Measurements from ENCODE around the gene C1QTNF4. TPM values are rescaled to one million over a fixed set of nuclear protein-coding genes. Genes with fewer than 3 reads are reported as not detected.

Gene C1QTNF4
- total and polyA plus RNA-seq, 9 of the 15 experiments (the other 6 are each of a cell fraction or from before 2014, with no cell fraction given), result not detected

DNA sequence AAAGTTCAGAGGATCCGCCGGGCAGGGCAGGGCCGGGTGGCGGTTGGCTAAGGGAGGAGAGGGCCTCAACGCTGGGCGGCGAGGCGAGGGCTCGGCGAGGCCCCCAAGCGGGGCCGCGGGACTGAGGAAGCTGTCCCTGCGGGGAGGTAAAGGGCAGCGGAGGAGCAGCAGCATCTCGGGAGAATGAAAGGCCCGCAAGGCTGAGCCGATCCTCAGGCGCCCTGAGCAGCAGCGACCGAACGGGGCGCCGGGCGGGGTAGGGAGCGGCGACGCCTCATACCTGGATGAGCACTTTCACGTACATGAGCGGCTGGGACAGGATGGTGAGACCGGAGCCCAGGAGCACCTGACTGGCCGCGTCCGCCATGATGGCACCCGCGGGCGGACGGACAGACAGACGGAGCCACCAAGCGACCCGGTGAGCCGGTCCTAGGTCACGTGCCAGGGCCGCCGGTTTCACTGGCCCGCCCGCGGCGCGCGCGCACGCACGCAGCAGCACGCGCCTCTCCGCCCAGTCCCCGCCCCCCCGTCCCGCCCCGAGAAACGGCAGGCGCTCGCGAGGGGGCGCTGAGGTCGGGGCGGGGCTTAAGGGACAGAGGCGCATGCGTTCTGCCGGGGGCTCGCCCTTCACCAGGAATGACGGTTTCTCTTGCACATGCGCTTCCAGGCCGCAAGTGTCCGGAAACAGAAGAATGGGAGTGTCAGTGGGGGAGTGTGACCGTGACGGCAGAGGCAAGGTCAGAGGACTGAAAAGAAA lies 48.1 kb upstream of the C1QTNF4 start, which contains the start of gene MTCH2 (continued):
- TF ChIP-seq E2F3 (CRISPR knock-in tag; IDR thresholded peaks at IDR 0.05) (0 out of 2 replicates have a peak, but pooled peaks have one; percentile 19), KHSRP (IDR thresholded peaks at IDR 0.05) (no peak), RFX1 (IDR thresholded peaks at IDR 0.05) (no peak), COPS2 (conservative IDR thresholded peaks at IDR 0.05) (no peak), POLR2B (IDR thresholded peaks at IDR 0.05; ENCODE audit: low read depth, partially characterized antibody) (peak; percentile 65), SUPT5H (IDR thresholded peaks at IDR 0.05) (peak; percentile 90; the same call in 1 of the 2 replicates), SIRT6 (IDR thresholded peaks at IDR 0.05; ENCODE audit: low read depth, low read length) (no peak), POLR2A (conservative IDR thresholded peaks at IDR 0.05) (peak; percentile 94), SMARCB1 (IDR thresholded peaks at IDR 0.05; ENCODE audit: insufficient read length, low read depth) (no peak), FOXA1 (IDR thresholded peaks at IDR 0.05; ENCODE audit: borderline replicate concordance) (no peak), DPF2 (IDR thresholded peaks at IDR 0.05) (no peak; the same call in 1 of the 2 replicates), U2AF2 (optimal IDR thresholded peaks at IDR 0.05; ENCODE audit: low read depth, low read length) (no peak), BRD4 (IDR thresholded peaks at IDR 0.05) (no peak)
- TF ChIP-seq, protein P1, sequence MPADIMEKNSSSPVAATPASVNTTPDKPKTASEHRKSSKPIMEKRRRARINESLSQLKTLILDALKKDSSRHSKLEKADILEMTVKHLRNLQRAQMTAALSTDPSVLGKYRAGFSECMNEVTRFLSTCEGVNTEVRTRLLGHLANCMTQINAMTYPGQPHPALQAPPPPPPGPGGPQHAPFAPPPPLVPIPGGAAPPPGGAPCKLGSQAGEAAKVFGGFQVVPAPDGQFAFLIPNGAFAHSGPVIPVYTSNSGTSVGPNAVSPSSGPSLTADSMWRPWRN (IDR thresholded peaks at IDR 0.05; ENCODE audit: low read depth), result peak; percentile 94
- TF ChIP-seq, protein P2, sequence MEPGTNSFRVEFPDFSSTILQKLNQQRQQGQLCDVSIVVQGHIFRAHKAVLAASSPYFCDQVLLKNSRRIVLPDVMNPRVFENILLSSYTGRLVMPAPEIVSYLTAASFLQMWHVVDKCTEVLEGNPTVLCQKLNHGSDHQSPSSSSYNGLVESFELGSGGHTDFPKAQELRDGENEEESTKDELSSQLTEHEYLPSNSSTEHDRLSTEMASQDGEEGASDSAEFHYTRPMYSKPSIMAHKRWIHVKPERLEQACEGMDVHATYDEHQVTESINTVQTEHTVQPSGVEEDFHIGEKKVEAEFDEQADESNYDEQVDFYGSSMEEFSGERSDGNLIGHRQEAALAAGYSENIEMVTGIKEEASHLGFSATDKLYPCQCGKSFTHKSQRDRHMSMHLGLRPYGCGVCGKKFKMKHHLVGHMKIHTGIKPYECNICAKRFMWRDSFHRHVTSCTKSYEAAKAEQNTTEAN (CRISPR knock-in tag; IDR thresholded peaks at IDR 0.05), result 0 out of 2 replicates have a peak, but pooled peaks have one; percentile 36
- TF ChIP-seq, protein P3, sequence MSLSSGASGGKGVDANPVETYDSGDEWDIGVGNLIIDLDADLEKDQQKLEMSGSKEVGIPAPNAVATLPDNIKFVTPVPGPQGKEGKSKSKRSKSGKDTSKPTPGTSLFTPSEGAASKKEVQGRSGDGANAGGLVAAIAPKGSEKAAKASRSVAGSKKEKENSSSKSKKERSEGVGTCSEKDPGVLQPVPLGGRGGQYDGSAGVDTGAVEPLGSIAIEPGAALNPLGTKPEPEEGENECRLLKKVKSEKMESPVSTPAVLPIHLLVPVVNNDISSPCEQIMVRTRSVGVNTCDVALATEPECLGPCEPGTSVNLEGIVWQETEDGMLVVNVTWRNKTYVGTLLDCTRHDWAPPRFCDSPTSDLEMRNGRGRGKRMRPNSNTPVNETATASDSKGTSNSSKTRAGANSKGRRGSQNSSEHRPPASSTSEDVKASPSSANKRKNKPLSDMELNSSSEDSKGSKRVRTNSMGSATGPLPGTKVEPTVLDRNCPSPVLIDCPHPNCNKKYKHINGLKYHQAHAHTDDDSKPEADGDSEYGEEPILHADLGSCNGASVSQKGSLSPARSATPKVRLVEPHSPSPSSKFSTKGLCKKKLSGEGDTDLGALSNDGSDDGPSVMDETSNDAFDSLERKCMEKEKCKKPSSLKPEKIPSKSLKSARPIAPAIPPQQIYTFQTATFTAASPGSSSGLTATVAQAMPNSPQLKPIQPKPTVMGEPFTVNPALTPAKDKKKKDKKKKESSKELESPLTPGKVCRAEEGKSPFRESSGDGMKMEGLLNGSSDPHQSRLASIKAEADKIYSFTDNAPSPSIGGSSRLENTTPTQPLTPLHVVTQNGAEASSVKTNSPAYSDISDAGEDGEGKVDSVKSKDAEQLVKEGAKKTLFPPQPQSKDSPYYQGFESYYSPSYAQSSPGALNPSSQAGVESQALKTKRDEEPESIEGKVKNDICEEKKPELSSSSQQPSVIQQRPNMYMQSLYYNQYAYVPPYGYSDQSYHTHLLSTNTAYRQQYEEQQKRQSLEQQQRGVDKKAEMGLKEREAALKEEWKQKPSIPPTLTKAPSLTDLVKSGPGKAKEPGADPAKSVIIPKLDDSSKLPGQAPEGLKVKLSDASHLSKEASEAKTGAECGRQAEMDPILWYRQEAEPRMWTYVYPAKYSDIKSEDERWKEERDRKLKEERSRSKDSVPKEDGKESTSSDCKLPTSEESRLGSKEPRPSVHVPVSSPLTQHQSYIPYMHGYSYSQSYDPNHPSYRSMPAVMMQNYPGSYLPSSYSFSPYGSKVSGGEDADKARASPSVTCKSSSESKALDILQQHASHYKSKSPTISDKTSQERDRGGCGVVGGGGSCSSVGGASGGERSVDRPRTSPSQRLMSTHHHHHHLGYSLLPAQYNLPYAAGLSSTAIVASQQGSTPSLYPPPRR (CRISPR knock-in tag; IDR thresholded peaks at IDR 0.05; ENCODE audit: borderline replicate concordance), result no peak
- TF ChIP-seq, protein P4, sequence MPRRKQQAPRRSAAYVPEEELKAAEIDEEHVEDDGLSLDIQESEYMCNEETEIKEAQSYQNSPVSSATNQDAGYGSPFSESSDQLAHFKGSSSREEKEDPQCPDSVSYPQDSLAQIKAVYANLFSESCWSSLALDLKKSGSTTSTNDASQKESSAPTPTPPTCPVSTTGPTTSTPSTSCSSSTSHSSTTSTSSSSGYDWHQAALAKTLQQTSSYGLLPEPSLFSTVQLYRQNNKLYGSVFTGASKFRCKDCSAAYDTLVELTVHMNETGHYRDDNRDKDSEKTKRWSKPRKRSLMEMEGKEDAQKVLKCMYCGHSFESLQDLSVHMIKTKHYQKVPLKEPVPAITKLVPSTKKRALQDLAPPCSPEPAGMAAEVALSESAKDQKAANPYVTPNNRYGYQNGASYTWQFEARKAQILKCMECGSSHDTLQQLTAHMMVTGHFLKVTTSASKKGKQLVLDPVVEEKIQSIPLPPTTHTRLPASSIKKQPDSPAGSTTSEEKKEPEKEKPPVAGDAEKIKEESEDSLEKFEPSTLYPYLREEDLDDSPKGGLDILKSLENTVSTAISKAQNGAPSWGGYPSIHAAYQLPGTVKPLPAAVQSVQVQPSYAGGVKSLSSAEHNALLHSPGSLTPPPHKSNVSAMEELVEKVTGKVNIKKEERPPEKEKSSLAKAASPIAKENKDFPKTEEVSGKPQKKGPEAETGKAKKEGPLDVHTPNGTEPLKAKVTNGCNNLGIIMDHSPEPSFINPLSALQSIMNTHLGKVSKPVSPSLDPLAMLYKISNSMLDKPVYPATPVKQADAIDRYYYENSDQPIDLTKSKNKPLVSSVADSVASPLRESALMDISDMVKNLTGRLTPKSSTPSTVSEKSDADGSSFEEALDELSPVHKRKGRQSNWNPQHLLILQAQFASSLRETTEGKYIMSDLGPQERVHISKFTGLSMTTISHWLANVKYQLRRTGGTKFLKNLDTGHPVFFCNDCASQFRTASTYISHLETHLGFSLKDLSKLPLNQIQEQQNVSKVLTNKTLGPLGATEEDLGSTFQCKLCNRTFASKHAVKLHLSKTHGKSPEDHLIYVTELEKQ (CRISPR knock-in tag; IDR thresholded peaks at IDR 0.05), result no peak

Data from K562 (cell line).